SH-SY5Y (cell line): Measurements from ENCODE around the gene ANGPTL4.

ENCODE experiments used
- GATA2 ChIP-seq: IDR thresholded peaks from 2 replicates; pipeline ENCODE4 v1.6.1; 2011; ENCODE audit warnings: mild to moderate bottlenecking, low read depth, low read length
- GATA3 ChIP-seq: IDR thresholded peaks from 2 replicates; pipeline ENCODE4 v1.6.1; 2011; ENCODE audit warnings: low read depth, mild to moderate bottlenecking, low read length, moderate library complexity

DNA sequence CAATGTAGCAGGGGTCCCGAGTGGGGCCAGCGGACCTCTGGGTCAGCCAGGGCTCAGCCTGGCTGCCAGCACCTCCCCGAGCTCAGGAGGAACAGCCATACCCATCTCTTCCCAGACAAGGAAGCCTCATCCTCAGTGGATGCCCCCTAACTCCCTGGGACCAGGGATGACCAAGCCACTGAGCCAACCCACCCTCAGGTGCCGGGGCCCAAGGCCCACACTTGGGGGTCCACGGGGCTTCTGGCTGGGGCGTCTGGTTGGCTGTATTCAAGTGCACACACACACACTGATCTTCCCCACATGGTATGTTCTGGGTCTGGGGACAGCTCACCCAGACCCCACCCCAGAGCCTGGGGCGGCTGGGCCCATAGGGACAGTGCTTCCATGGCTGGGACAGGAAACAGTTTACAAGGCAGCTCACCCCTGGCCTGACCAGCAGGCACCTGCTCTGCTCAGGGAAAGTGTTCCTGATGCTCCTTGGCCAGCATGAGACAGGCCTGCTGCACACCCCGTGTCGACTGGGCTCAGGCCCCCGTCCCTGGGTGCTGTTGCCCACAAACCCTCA lies 33.9 kb downstream of the ANGPTL4 start:
- TF ChIP-seq GATA2 (no peak), GATA3 (no peak)
